Ascending aorta (tissue), 2 donors: ENCODE measurements around the gene PARD3B. TPM values are rescaled to one million over a fixed set of nuclear protein-coding genes. Genes with fewer than 3 reads are reported as not detected.

Source experiments
- DNase-seq, 2 donors: peaks; one replicate each; pipeline ENCODE4 v3.0.0-alpha.2; 2019; ENCODE audit warnings: low spot score in 2 of 2
- H3K27ac ChIP-seq, 2 donors: fragments of 200-600 bp; sonication (generic); one replicate each; pipeline ENCODE4 v1.5.1; 2016 to 2017; ENCODE audit warnings: mild to moderate bottlenecking in 1 of 2
- H3K27me3 ChIP-seq: fragments of 200-600 bp; sonication (generic); one replicate; pipeline ENCODE4 v1.5.1; 2017
- H3K36me3 ChIP-seq, 2 donors: fragments of 200-600 bp; sonication (generic); one replicate each; pipeline ENCODE4 v1.5.1; 2016
- H3K4me1 ChIP-seq, 2 donors: fragments of 200-600 bp; sonication (generic); one replicate each; pipeline ENCODE4 v1.5.1; 2016 to 2017; ENCODE audit warnings: mild to moderate bottlenecking in 1 of 2
- H3K4me3 ChIP-seq, 2 donors: fragments of 200-600 bp; sonication (generic); one replicate each; pipeline ENCODE4 v1.5.1; 2016 to 2017; ENCODE audit warnings: mild to moderate bottlenecking in 1 of 2
- H3K9me3 ChIP-seq, 2 donors: fragments of 200-600 bp; sonication (generic); one replicate each; pipeline ENCODE4 v1.5.1; 2016
- CTCF ChIP-seq, 3 experiments: fragments of 200-600 bp in 2 of 3; fragments of 450-650 bp in 1 of 3; sonication (generic) in 2 of 3; IDR thresholded peaks; one replicate each; pipeline ENCODE4 v1.5.1; 2016 to 2019; ENCODE audit warnings: antibody characterized with exemption in 3 of 3, mild to moderate bottlenecking in 1 of 3, moderate library complexity in 1 of 3
- intact Hi-C: fragments of 100-400 bp; cut with DNase I; formaldehyde crosslinking; loops from one replicate; pipeline ENCODE4 v1.15.1; 2023
- total RNA-seq: library from RNA; depleted of rRNA; stranded (reverse); fragments of >200 nt; gene quantifications from one replicate; pipeline ENCODE4 v1.1.0, GENCODE V29; 2016

The PARD3B gene
- total RNA-seq, 1 donor from 2014 or later: 9.5 TPM

- DNase-seq: no peak
- Histone ChIP-seq H3K36me3 (no peaks in the 10 kb centered on the region), H3K27ac (no peak overlapping the region), H3K27me3 (no peaks in the 10 kb centered on the region), H3K4me1 (no peaks in the 10 kb centered on the region), H3K9me3 (no peaks in the 10 kb centered on the region), H3K4me3 (no peak overlapping the region)
- no peak for TF ChIP-seq CTCF (IDR thresholded peaks at IDR 0.05)
- intact Hi-C loops: no loop called here
Measured at GRCh38 chr2:205259121-205259520, 713.8 kb downstream of the PARD3B start.

GRCh38 chr2:205261516-205262020 is 716.3 kb downstream of the PARD3B start:
- Histone ChIP-seq H3K4me1 (no peaks in the 10 kb centered on the region), H3K27ac (no peak overlapping the region), H3K9me3 (no peaks in the 10 kb centered on the region), H3K27me3 (no peaks in the 10 kb centered on the region), H3K4me3 (no peak overlapping the region), H3K36me3 (no peaks in the 10 kb centered on the region)
- intact Hi-C loops: no loop called here
- TF ChIP-seq CTCF (IDR thresholded peaks at IDR 0.05): no peak
- DNase-seq: no peak

GRCh38 chr2:205267323-205267722 is 722.0 kb downstream of the PARD3B start:
- H3K4me1 ChIP-seq: no peaks in the 10 kb centered on the region
- H3K4me3 ChIP-seq: no peak overlapping the region
- H3K27ac ChIP-seq: no peak overlapping the region
- DNase-seq: no peak
- no peaks in the 10 kb centered on the region for H3K9me3 ChIP-seq
- TF ChIP-seq CTCF (IDR thresholded peaks at IDR 0.05): no peak
- H3K27me3 ChIP-seq: no peaks in the 10 kb centered on the region
- H3K36me3 ChIP-seq: no peaks in the 10 kb centered on the region
- intact Hi-C loops: no loop called here

- intact Hi-C loops: no loop called here
- H3K27ac ChIP-seq: no peak overlapping the region
Measured at GRCh38 chr2:205270689-205271088, 725.4 kb downstream of the PARD3B start.

GRCh38 chr2:205273148-205273547 is 727.9 kb downstream of the PARD3B start:
- intact Hi-C loops: no loop called here
- no peaks in the 10 kb centered on the region for H3K9me3 ChIP-seq

More at GRCh38 chr2:205270689-205271088, 725.4 kb downstream of the PARD3B start:
- Histone ChIP-seq H3K36me3 (no peaks in the 10 kb centered on the region), H3K4me1 (no peaks in the 10 kb centered on the region), H3K9me3 (no peaks in the 10 kb centered on the region), H3K27me3 (no peaks in the 10 kb centered on the region), H3K4me3 (no peak overlapping the region)
- TF ChIP-seq CTCF (IDR thresholded peaks at IDR 0.05): no peak
- no peak for DNase-seq

More at GRCh38 chr2:205273148-205273547, 727.9 kb downstream of the PARD3B start:
- no peaks in the 10 kb centered on the region for H3K4me1 ChIP-seq
- no peak overlapping the region for H3K27ac ChIP-seq
- H3K36me3 ChIP-seq: no peaks in the 10 kb centered on the region
- TF ChIP-seq CTCF (IDR thresholded peaks at IDR 0.05): no peak
- H3K4me3 ChIP-seq: no peak overlapping the region
- no peaks in the 10 kb centered on the region for H3K27me3 ChIP-seq
- DNase-seq: no peak
